Trophoblast cell (in vitro differentiated cells and primary cell): ENCODE measurements around the gene TMCO2.

ENCODE experiments used
- DNase-seq, 2 donors: peaks; one replicate each; pipeline ENCODE4 v3.0.0-alpha.2; 2016
- H2AFZ ChIP-seq: 2 replicates; pipeline ENCODE4 v1.6.1; 2013; ENCODE audit warnings: low read length, moderate library complexity, mild to moderate bottlenecking; ENCODE audit not compliant: insufficient read depth, poor library complexity
- H2AK5ac ChIP-seq: 2 replicates; pipeline ENCODE4 v1.6.1; 2013; ENCODE audit warnings: mild to moderate bottlenecking, low read length
- H2BK120ac ChIP-seq: 2 replicates; pipeline ENCODE4 v1.6.1; 2013; ENCODE audit warnings: low read length, mild to moderate bottlenecking, moderate library complexity; ENCODE audit not compliant: insufficient read depth, poor library complexity
- H2BK12ac ChIP-seq: 2 replicates; pipeline ENCODE4 v1.6.1; 2013; ENCODE audit warnings: mild to moderate bottlenecking, low read length, moderate library complexity
- H2BK5ac ChIP-seq: 2 replicates; pipeline ENCODE4 v1.6.1; 2013; ENCODE audit warnings: low read length, low read depth, moderate library complexity, mild to moderate bottlenecking; ENCODE audit not compliant: poor library complexity
- H3K14ac ChIP-seq: 2 replicates; pipeline ENCODE4 v1.6.1; 2013; ENCODE audit warnings: mild to moderate bottlenecking, low read length
- H3K18ac ChIP-seq: 2 replicates; pipeline ENCODE4 v1.6.1; 2013; ENCODE audit warnings: mild to moderate bottlenecking, low read length
- H3K23ac ChIP-seq: 2 replicates; pipeline ENCODE4 v1.6.1; 2013; ENCODE audit warnings: low read length
- H3K27ac ChIP-seq: 2 replicates; pipeline ENCODE4 v1.5.1; 2013; ENCODE audit warnings: low read depth, mild to moderate bottlenecking, inconsistent platforms, low read length, moderate library complexity
- H3K27me3 ChIP-seq: 2 replicates; pipeline ENCODE4 v1.6.1; 2013; ENCODE audit warnings: inconsistent platforms, mild to moderate bottlenecking, low read length, moderate library complexity; ENCODE audit not compliant: insufficient read depth
- H3K36me3 ChIP-seq, 2 experiments: 1 replicate in 1 of 2; 2 replicates in 1 of 2; pipeline ENCODE4 v1.6.1; 2013; ENCODE audit warnings: low read length in 2 of 2, mild to moderate bottlenecking in 2 of 2, moderate library complexity in 1 of 2; ENCODE audit not compliant: insufficient read depth in 2 of 2, control insufficient read depth in 1 of 2
- H3K4ac ChIP-seq: 2 replicates; pipeline ENCODE4 v1.6.1; 2013; ENCODE audit warnings: low read depth, mild to moderate bottlenecking, low read length, moderate library complexity
- H3K4me1 ChIP-seq, 2 experiments: 1 replicate in 1 of 2; 2 replicates in 1 of 2; pipeline ENCODE4 v1.6.1; 2013; ENCODE audit warnings: low read length in 2 of 2, mild to moderate bottlenecking in 2 of 2, moderate library complexity in 1 of 2; ENCODE audit not compliant: insufficient read depth in 2 of 2, control insufficient read depth in 1 of 2
- H3K4me2 ChIP-seq: 2 replicates; pipeline ENCODE4 v1.6.1; 2013; ENCODE audit warnings: inconsistent platforms, mild to moderate bottlenecking, low read length, moderate library complexity
- H3K4me3 ChIP-seq: 2 replicates; pipeline ENCODE4 v1.5.1; 2013; ENCODE audit warnings: mild to moderate bottlenecking, low read depth, low read length, inconsistent platforms
- H3K79me1 ChIP-seq: one replicate; pipeline ENCODE4 v1.6.1; 2013; ENCODE audit warnings: low read length
- H3K79me2 ChIP-seq: 2 replicates; pipeline ENCODE4 v1.6.1; 2013; ENCODE audit warnings: low read length, mild to moderate bottlenecking; ENCODE audit not compliant: control insufficient read depth, insufficient read depth, poor library complexity
- H3K9ac ChIP-seq: 2 replicates; pipeline ENCODE4 v1.6.1; 2013; ENCODE audit warnings: mild to moderate bottlenecking, low read length
- H3K9me3 ChIP-seq: 2 replicates; pipeline ENCODE4 v1.6.1; 2013; ENCODE audit warnings: low read depth, mild to moderate bottlenecking, control low read depth, inconsistent platforms, low read length; ENCODE audit not compliant: insufficient read depth
- H4K12ac ChIP-seq: 2 replicates; pipeline ENCODE4 v1.6.1; 2013; ENCODE audit warnings: low read depth, mild to moderate bottlenecking, low read length, moderate library complexity
- H4K8ac ChIP-seq: 2 replicates; pipeline ENCODE4 v1.6.1; 2013; ENCODE audit warnings: low read depth, mild to moderate bottlenecking, low read length, moderate library complexity
- H4K91ac ChIP-seq: one replicate; pipeline ENCODE4 v1.6.1; 2013; ENCODE audit warnings: low read depth, mild to moderate bottlenecking, low read length, moderate library complexity
- WGBS: extraction: QIAGEN DNeasy Blood & Tissue Kit; methylation state at CpG from one replicate; pipeline ENCODE4 v1.1.7; 2013; ENCODE audit warnings: missing lambda C conversion rate; ENCODE audit not compliant: insufficient read length, insufficient coverage; ENCODE audit errors: extremely low coverage; 5-methylcytosine and 5-hydroxymethylcytosine counted together

The TMCO2 gene

DNA sequence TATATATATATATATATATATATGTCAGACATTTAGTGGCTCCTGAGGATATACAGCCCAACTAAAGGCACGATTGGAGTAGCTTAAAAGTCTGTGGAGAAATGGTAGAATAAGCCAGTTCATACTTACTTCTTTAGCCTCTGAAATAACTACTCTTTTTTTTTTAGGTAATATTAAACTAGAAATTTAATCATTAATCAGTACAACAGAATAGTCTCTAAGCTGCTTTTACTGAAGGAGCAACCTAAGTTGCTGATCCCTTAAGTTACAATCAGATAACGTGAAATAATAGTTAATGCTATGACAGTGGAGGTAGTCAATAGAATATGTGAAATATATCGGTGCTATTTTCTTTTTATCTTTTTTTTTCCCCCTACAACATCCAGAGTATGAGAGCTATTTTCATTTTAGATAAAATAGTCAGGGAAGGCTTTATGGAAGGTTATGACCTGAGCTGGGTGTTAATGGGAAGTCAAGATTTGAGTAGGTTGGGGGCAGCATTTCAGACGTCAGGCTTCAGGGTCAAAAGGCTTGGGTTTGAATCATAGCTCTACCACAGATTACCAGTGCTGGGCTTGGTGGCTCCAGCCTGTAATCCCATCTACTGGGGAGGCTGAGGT lies 25.9 kb downstream of the TMCO2 start:
- Histone ChIP-seq H4K91ac (no peak overlapping the region), H3K4me2 (no peak overlapping the region), H3K14ac (no peak overlapping the region), H3K4me3 (no peak overlapping the region), H3K9ac (no peak overlapping the region), H3K18ac (no peak overlapping the region), H3K36me3 (peaks cover 13 to 21% of the 10 kb centered on the region in 2 experiments), H4K12ac (no peak overlapping the region), H4K8ac (no peak overlapping the region), H2AFZ (no peak overlapping the region), H3K27me3 (no peaks in the 10 kb centered on the region), H3K4me1 (no peaks in the 10 kb centered on the region), H2BK5ac (no peak overlapping the region), H2BK12ac (no peak overlapping the region), H3K79me1 (no peaks in the 10 kb centered on the region), H2BK120ac (no peak overlapping the region), H3K9me3 (no peaks in the 10 kb centered on the region), H3K4ac (no peak overlapping the region), H3K23ac (no peak overlapping the region), H3K79me2 (no peaks in the 10 kb centered on the region), H2AK5ac (no peak overlapping the region), H3K27ac (no peak overlapping the region)
- no CpG with 5 or more reads among the region's 4 CpGs for WGBS
- no peak for DNase-seq

DNA sequence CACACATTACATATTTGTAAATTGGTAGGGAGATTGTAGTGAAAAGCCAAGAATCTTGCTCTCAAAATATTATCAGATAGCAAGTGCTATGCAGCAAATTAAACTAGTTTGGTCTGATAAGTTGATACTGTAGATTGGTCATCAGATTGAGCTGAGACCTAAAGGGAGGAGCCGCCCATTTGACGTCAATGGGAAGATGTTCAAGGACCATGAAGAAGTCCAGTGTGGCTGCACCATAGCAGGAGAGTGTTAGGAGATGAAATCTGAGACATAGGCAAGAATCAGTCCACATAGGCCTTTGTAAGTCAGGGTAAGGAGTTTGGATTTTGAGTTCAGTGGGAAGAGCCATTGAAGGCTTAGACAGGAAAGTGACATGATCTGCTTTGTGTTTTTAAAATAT lies 26.6 kb downstream of the TMCO2 start:
- no peak for DNase-seq
- H3K27ac ChIP-seq = no peak overlapping the region
- no peaks in the 10 kb centered on the region for H3K79me2 ChIP-seq
- H3K36me3 ChIP-seq = peaks cover 12 to 19% of the 10 kb centered on the region in 2 experiments
- no peak overlapping the region for H3K4me3 ChIP-seq
- H4K8ac ChIP-seq = no peak overlapping the region
- no peak overlapping the region for H3K23ac ChIP-seq
- no peak overlapping the region for H3K4me2 ChIP-seq
- H3K79me1 ChIP-seq = no peaks in the 10 kb centered on the region
- no peak overlapping the region for H2BK120ac ChIP-seq
- no CpG with 5 or more reads among the region's 2 CpGs for WGBS
- no peaks in the 10 kb centered on the region for H3K9me3 ChIP-seq
- H3K14ac ChIP-seq = no peak overlapping the region
- H2BK5ac ChIP-seq = no peak overlapping the region
- H4K12ac ChIP-seq = no peak overlapping the region
- H3K18ac ChIP-seq = no peak overlapping the region
- H3K27me3 ChIP-seq = no peaks in the 10 kb centered on the region
- H3K9ac ChIP-seq = no peak overlapping the region
- no peaks in the 10 kb centered on the region for H3K4me1 ChIP-seq
- no peak overlapping the region for H2BK12ac ChIP-seq
- no peak overlapping the region for H2AK5ac ChIP-seq
- no peak overlapping the region for H3K4ac ChIP-seq
- H2AFZ ChIP-seq = no peak overlapping the region
- no peak overlapping the region for H4K91ac ChIP-seq

GRCh38 chr1:40276122-40276521 lies 28.4 kb downstream of the TMCO2 start:
- H4K91ac ChIP-seq = no peak overlapping the region
- peaks cover 12 to 15% of the 10 kb centered on the region in 2 experiments for H3K36me3 ChIP-seq
- no peaks in the 10 kb centered on the region for H3K9me3 ChIP-seq
- H2AK5ac ChIP-seq = no peak overlapping the region
- H4K12ac ChIP-seq = no peak overlapping the region
- no peak overlapping the region for H3K9ac ChIP-seq
- no peak overlapping the region for H2BK5ac ChIP-seq
- no peak overlapping the region for H3K14ac ChIP-seq
- H3K23ac ChIP-seq = no peak overlapping the region
- H3K27ac ChIP-seq = no peak overlapping the region
- H3K18ac ChIP-seq = no peak overlapping the region
- WGBS = no CpG with 5 or more reads among the region's 3 CpGs
- no peak overlapping the region for H3K4ac ChIP-seq
- no peak overlapping the region for H3K4me3 ChIP-seq
- H2AFZ ChIP-seq = no peak overlapping the region
- no peaks in the 10 kb centered on the region for H3K4me1 ChIP-seq
- no peak for DNase-seq
- H2BK120ac ChIP-seq = no peak overlapping the region
- H3K79me2 ChIP-seq = no peaks in the 10 kb centered on the region
- H4K8ac ChIP-seq = no peak overlapping the region
- H3K79me1 ChIP-seq = no peaks in the 10 kb centered on the region
- no peaks in the 10 kb centered on the region for H3K27me3 ChIP-seq
- no peak overlapping the region for H2BK12ac ChIP-seq
- no peak overlapping the region for H3K4me2 ChIP-seq

DNA sequence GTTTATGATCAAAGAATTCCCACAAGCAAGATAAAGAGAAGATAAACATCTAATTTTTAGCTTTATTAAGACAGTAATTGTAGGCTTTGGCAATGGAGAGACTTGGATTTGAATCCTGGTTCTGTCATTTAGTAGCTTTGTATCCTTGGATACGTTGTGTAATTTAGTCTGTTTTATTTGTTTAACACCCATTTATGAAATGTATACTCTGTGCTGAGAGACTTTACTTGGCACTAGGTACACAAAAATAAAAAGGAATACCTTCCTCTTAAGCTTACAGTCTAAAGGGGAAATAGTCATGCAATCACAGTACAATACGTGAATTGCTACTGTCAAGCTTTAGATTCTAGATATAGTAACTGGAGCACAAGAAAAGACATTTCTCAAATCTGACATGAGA lies 34.1 kb downstream of the TMCO2 start:
- H3K4me1 ChIP-seq = no peaks in the 10 kb centered on the region
- no peak overlapping the region for H2AFZ ChIP-seq
- H3K9me3 ChIP-seq = no peaks in the 10 kb centered on the region
- no peak overlapping the region for H3K9ac ChIP-seq
- no peak overlapping the region for H4K12ac ChIP-seq
- no peak overlapping the region for H4K8ac ChIP-seq
- H2AK5ac ChIP-seq = no peak overlapping the region
- H3K18ac ChIP-seq = no peak overlapping the region
- no CpG with 5 or more reads among the region's 2 CpGs for WGBS
- no peak overlapping the region for H2BK5ac ChIP-seq
- no peaks in the 10 kb centered on the region for H3K79me2 ChIP-seq
- no peak overlapping the region for H3K14ac ChIP-seq
- H4K91ac ChIP-seq = no peak overlapping the region
- peaks cover 13 to 21% of the 10 kb centered on the region in 2 experiments for H3K36me3 ChIP-seq
- no peak overlapping the region for H3K27ac ChIP-seq
- no peaks in the 10 kb centered on the region for H3K27me3 ChIP-seq
- H3K4me2 ChIP-seq = no peak overlapping the region
- H2BK120ac ChIP-seq = no peak overlapping the region
- DNase-seq = no peak
- no peak overlapping the region for H2BK12ac ChIP-seq
- H3K4ac ChIP-seq = no peak overlapping the region
- H3K4me3 ChIP-seq = no peak overlapping the region
- H3K23ac ChIP-seq = no peak overlapping the region
- no peaks in the 10 kb centered on the region for H3K79me1 ChIP-seq
